Lower lobe of right lung (tissue), 2 donors: ENCODE measurements around the gene UROS. TPM values are rescaled to one million over a fixed set of nuclear protein-coding genes. Genes with fewer than 3 reads are reported as not detected.

ENCODE experiments used
- ATAC-seq, 2 donors: fragments of 200-7000 bp; cut with Tn5 transposase; one replicate each; pipeline ENCODE4 v1.9.1; 2020 to 2022; ENCODE audit warnings: mild to moderate bottlenecking in 2 of 2, moderate library complexity in 2 of 2
- DNase-seq: peaks from one replicate; pipeline ENCODE4 v3.0.0-alpha.2; 2020
- H3K27ac ChIP-seq: fragments of 200-600 bp; one replicate; pipeline ENCODE4 v1.8.0; 2022
- H3K27me3 ChIP-seq: fragments of 200-600 bp; one replicate; pipeline ENCODE4 v1.8.0; 2022; ENCODE audit warnings: low read depth
- H3K36me3 ChIP-seq: fragments of 200-600 bp; one replicate; pipeline ENCODE4 v1.8.0; 2022; ENCODE audit warnings: mild to moderate bottlenecking
- H3K4me1 ChIP-seq: fragments of 200-600 bp; one replicate; pipeline ENCODE4 v1.8.0; 2022
- H3K4me3 ChIP-seq: fragments of 200-600 bp; one replicate; pipeline ENCODE4 v1.8.0; 2022; ENCODE audit warnings: mild to moderate bottlenecking
- H3K9me3 ChIP-seq: fragments of 200-600 bp; one replicate; pipeline ENCODE4 v1.8.0; 2022
- CTCF ChIP-seq: fragments of 200-600 bp; IDR thresholded peaks from one replicate; pipeline ENCODE4 v1.8.0; 2022; ENCODE audit warnings: antibody characterized with exemption, mild to moderate bottlenecking
- intact Hi-C: fragments of 100-400 bp; cut with DNase I; formaldehyde crosslinking; loops from one replicate; pipeline ENCODE4 v1.11.0; 2022
- total RNA-seq: library from RNA; stranded (reverse); fragmentation: NEBNext Ultra II Directional; extraction: Animal tissue kit (Norgen Biotek cat#: 25700); gene quantifications from one replicate; pipeline ENCODE4 v1.2.1, GENCODE V29; 2021
- donor health status: DM: no; HTN: yes; CAD: no; lungs with severe emphysema.

The UROS gene
- total RNA-seq, 1 donor from 2014 or later = 27.0 TPM

GRCh38 chr10:125817337-125817946 is 5.6 kb downstream of the UROS start:
- H3K27me3 ChIP-seq = no peaks in the 10 kb centered on the region
- no peak for ATAC-seq
- H3K36me3 ChIP-seq = peaks cover 33% of the 10 kb centered on the region
- no peak for TF ChIP-seq CTCF
- H3K27ac ChIP-seq = no peak overlapping the region
- DNase-seq = no peak
- peaks cover 12% of the 10 kb centered on the region for H3K4me1 ChIP-seq
- no peak overlapping the region for H3K4me3 ChIP-seq
- no peaks in the 10 kb centered on the region for H3K9me3 ChIP-seq
- intact Hi-C loops = no loop called here

GRCh38 chr10:125816548-125816947 is 6.5 kb downstream of the UROS start:
- H3K27ac ChIP-seq = no peak overlapping the region
- H3K27me3 ChIP-seq = no peaks in the 10 kb centered on the region
- H3K4me3 ChIP-seq = no peak overlapping the region
- no peak for TF ChIP-seq CTCF
- H3K9me3 ChIP-seq = no peaks in the 10 kb centered on the region
- H3K4me1 ChIP-seq = peaks cover 3% of the 10 kb centered on the region
- no peak for ATAC-seq
- DNase-seq = no peak
- intact Hi-C loops = no loop called here
- H3K36me3 ChIP-seq = peaks cover 35% of the 10 kb centered on the region

DNA sequence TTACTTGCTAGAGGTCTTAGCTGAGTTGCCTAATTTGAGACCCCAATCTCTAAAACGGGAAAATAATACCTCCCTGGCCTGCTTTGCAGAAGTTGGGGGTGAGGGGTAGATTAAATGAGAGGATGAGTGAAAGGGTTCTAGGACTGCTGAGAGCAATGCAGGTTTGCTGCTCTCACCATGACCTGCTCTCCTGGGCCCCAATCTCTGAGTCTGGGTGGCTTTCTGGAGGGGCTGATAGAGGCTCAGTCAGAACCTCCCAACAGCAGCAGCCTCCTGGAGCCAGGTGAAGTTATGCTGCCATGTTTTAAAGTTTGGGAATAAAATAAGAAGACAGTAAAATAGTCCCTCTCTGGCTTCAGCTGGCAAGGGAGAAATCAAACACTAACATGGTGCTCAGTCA is 7.3 kb downstream of the UROS start:
- no peak for DNase-seq
- no peaks in the 10 kb centered on the region for H3K4me1 ChIP-seq
- H3K36me3 ChIP-seq = peaks cover 43% of the 10 kb centered on the region
- H3K4me3 ChIP-seq = no peak overlapping the region
- no peaks in the 10 kb centered on the region for H3K9me3 ChIP-seq
- no peaks in the 10 kb centered on the region for H3K27me3 ChIP-seq
- no peak overlapping the region for H3K27ac ChIP-seq
- intact Hi-C loops = no loop called here
- TF ChIP-seq CTCF = no peak
- no peak for ATAC-seq

GRCh38 chr10:125812128-125812750 is 10.8 kb downstream of the UROS start:
- Histone ChIP-seq H3K27me3 (no peaks in the 10 kb centered on the region), H3K36me3 (peaks cover 76% of the 10 kb centered on the region)
- DNase-seq = no peak

GRCh38 chr10:125811251-125811650 is 11.8 kb downstream of the UROS start:
- Histone ChIP-seq H3K36me3 (peaks cover 86% of the 10 kb centered on the region), H3K27ac (no peak overlapping the region), H3K4me3 (no peak overlapping the region), H3K4me1 (no peaks in the 10 kb centered on the region), H3K9me3 (no peaks in the 10 kb centered on the region), H3K27me3 (no peaks in the 10 kb centered on the region)
- ATAC-seq = no peak
- TF ChIP-seq CTCF = no peak
- DNase-seq = no peak
- intact Hi-C loops = no loop called here

More at GRCh38 chr10:125812128-125812750, 10.8 kb downstream of the UROS start:
- Histone ChIP-seq H3K27ac (no peak overlapping the region), H3K9me3 (no peaks in the 10 kb centered on the region), H3K4me1 (no peaks in the 10 kb centered on the region), H3K4me3 (no peak overlapping the region)
- TF ChIP-seq CTCF = no peak
- intact Hi-C loops = no loop called here
- no peak for ATAC-seq
